BJ (cell line): Measurements from ENCODE around the gene PROCR. TPM values are rescaled to one million over a fixed set of nuclear protein-coding genes. Genes with fewer than 3 reads are reported as not detected.

Source experiments
- CTCF ChIA-PET: fragments of 350-600 bp; formaldehyde crosslinking; extraction: SDS; loops from one replicate; lab custom pipeline; 2021; ENCODE audit warnings: antibody characterized with exemption, inconsistent platforms; lab: Yijun Ruan, JAX
- POLR2A ChIA-PET: fragments of 300-600 bp; sonication (Branson Sonifier 250); formaldehyde crosslinking; extraction: SDS; loops from one replicate; lab custom pipeline; 2021; ENCODE audit warnings: antibody characterized with exemption; lab: Charles Lee
- DNase-seq: peaks from one replicate; pipeline ENCODE4 v3.0.0-alpha.2; 2011; ENCODE audit warnings: low read depth
- H3K27me3 ChIP-seq: 2 replicates; pipeline ENCODE4 v1.6.0; 2011; ENCODE audit warnings: low read length; ENCODE audit not compliant: control insufficient read depth, insufficient read depth
- H3K36me3 ChIP-seq: 2 replicates; pipeline ENCODE4 v1.5.1; 2011; ENCODE audit warnings: low read length; ENCODE audit not compliant: control insufficient read depth, insufficient read depth
- H3K4me3 ChIP-seq: 2 replicates; pipeline ENCODE4 v1.5.1; 2011; ENCODE audit warnings: low read depth, mild to moderate bottlenecking, control low read depth, low read length
- CTCF ChIP-seq: IDR thresholded peaks from 2 replicates; pipeline ENCODE4 v1.5.1; 2011; ENCODE audit warnings: low read depth, mild to moderate bottlenecking, control low read depth, inconsistent platforms, low read length, moderate library complexity; ENCODE audit not compliant: insufficient read depth
- polyA plus RNA-seq: library from polyadenylated mRNA; depleted of rRNA; stranded (reverse); fragments of >200 nt; gene quantifications from 2 replicates; pipeline ENCODE4 v1.2.3, GENCODE V29; 2011

The PROCR gene
- polyA plus RNA-seq, 1 experiment: 32.8 TPM

DNA sequence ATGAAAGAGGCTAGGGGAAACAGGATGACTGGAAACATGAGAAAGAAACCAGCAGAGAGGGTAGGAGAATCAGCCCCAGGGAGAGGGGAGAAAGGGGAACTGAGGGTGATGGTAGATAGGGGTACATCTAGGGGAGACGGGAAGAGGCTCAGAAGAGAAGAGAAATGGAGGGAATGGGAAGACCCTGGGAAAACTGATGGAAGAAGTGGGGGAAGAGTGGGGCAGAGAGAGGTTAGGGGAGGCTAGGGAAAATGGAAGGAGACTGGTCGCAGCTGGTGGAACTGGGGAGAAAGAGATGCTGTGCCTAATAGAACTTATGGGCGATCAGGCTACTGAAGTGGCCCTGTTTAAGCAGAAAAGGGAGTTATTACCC is 548 bp downstream of the PROCR start:
- peaks cover 4% of the 10 kb centered on the region; the same call in 1 of the 2 replicates for H3K36me3 ChIP-seq
- POLR2A ChIA-PET: no interaction called here
- TF ChIP-seq CTCF: no peak
- CTCF ChIA-PET: interaction anchor here (0.9 kb wide), 1 partner anchor 28 kb away, joined by 3 read pairs; no protein-coding TSS in a partner anchor
- DNase-seq: no peak
- H3K4me3 ChIP-seq: peak overlapping the region; percentile 43
- no peaks in the 10 kb centered on the region for H3K27me3 ChIP-seq

DNA sequence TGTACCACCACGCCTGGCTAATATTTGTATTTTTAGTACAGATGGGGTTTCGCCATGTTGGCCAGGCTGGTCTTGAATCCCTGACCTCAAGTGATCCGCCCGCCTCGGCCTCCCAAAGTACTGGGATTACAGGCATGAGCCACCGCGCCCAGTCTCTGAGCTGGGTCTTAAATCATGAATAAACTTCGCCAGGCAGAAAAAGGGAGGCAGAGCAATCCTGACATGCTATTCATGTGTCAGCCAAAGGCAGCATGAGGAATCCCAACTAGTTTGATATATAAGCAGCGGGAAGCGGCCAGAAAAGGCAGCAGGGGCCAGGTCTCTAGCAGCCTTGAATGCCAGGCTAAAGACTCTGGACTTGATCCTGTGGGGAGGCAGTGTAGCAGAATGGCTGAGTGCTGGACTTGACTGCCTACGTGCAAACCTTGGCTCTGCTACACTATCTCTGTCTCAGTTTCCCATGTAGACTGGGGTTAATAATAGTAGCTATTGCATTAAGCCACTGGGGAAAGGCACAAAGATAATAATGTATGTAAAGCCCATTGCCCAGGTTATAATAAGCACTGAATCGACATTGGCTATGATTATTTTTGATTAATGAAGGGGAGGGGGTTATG is 1.8 kb downstream of the PROCR start:
- ChIA-PET POLR2A (no interaction called here), CTCF (no interaction called here)
- no peaks in the 10 kb centered on the region for H3K27me3 ChIP-seq
- peaks cover 4% of the 10 kb centered on the region; the same call in 1 of the 2 replicates for H3K36me3 ChIP-seq
- no peak overlapping the region for H3K4me3 ChIP-seq
- no peak for DNase-seq
- TF ChIP-seq CTCF: no peak

- DNase-seq: no peak
- H3K36me3 ChIP-seq: peaks cover 4% of the 10 kb centered on the region; the same call in 1 of the 2 replicates
- no peak overlapping the region for H3K4me3 ChIP-seq
- ChIA-PET CTCF (interaction anchor here (1.3 kb wide), 1 partner anchor 8 kb away, joined by 3 read pairs; no protein-coding TSS in a partner anchor), POLR2A (no interaction called here)
- no peak for TF ChIP-seq CTCF
- no peaks in the 10 kb centered on the region for H3K27me3 ChIP-seq
These were observed 2.8 kb downstream of the PROCR start for GRCh38 chr20:35174458-35175216.

GRCh38 chr20:35176132-35176531 is 4.3 kb downstream of the PROCR start:
- no peaks in the 10 kb centered on the region for H3K27me3 ChIP-seq
- no peak for TF ChIP-seq CTCF
- DNase-seq: no peak
- CTCF ChIA-PET: no interaction called here
- H3K4me3 ChIP-seq: no peak overlapping the region
- peaks cover 4% of the 10 kb centered on the region; the same call in 1 of the 2 replicates for H3K36me3 ChIP-seq
- POLR2A ChIA-PET: no interaction called here

GRCh38 chr20:35179292-35180212 is 7.7 kb downstream of the PROCR start:
- POLR2A ChIA-PET: interaction anchor here (0.7 kb wide), 1 partner anchor 310 kb away, joined by 6 read pairs; no protein-coding TSS in a partner anchor
- Histone ChIP-seq H3K4me3 (no peak overlapping the region), H3K27me3 (no peaks in the 10 kb centered on the region), H3K36me3 (peaks cover 4% of the 10 kb centered on the region; the same call in 1 of the 2 replicates)
- no peak for DNase-seq
- TF ChIP-seq CTCF: no peak
- CTCF ChIA-PET: interaction anchor here (1.0 kb wide), 1 partner anchor 15 kb away, joined by 4 read pairs; no protein-coding TSS in a partner anchor
